ENCODE measurements around the gene MIEF2. TPM values are rescaled to one million over a fixed set of nuclear protein-coding genes. Genes with fewer than 3 reads are reported as not detected.

MIEF2 gene
- total and polyA plus RNA-seq, 5 donors from 2014 or later, result 11.7 to 19.9 (median 13.1) TPM

DNA sequence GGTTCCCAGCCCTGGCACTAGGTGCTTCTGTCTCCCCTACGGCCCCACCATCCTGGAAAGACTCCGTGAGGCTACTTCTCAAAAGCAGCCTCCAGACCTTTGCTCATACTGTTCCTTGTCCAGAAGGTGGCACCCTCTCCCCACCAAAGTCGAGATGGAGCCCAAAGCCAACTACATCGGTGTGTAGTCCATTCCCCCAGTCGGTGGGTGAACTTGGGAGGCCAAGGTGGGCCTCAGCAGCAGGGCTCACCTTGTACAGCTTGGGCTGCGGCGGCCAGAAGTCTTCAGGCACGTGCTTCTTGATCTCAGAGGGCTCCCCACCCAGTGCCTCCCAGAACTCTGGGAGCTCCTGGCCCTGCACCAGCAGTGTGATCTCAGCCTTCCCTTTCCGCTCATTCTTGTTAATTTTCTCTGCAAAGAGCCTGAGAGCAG, 12.1 kb upstream of the MIEF2 start:
- H3K36me3 Mint-ChIP-seq, result peaks cover 12% of the 10 kb centered on the region
- Histone ChIP-seq H3K36me3 (ENCODE audit: control insufficient read depth, insufficient read depth, low read length) (peaks cover 73% of the 10 kb centered on the region), H3K4me1 (ENCODE audit: control insufficient read depth, insufficient read depth, low read length, poor library complexity, severe bottlenecking) (no peaks in the 10 kb centered on the region), H3K4me3 (ENCODE audit: low read depth, low read length) (no peak overlapping the region), H3K9me3 (ENCODE audit: control insufficient read depth in 2 of 2, low read length in 2 of 2) (no peaks in the 10 kb centered on the region), H3K27me3 (ENCODE audit: control insufficient read depth, insufficient read depth, low read length) (no peaks in the 10 kb centered on the region), H3K27ac (ENCODE audit: insufficient read depth, low read length, poor library complexity, severe bottlenecking) (no peak overlapping the region)
- no peak overlapping the region for H3K4me3 Mint-ChIP-seq
- ATAC-seq (ENCODE audit: low read depth in 2 of 2) (peak; percentile 59), DNase-seq (peak; percentile 52 to 74 (median 71))
- peaks cover 0 to 4% (median 2%) of the 10 kb centered on the region in 4 donors for H3K4me1 Mint-ChIP-seq
- H3K27ac Mint-ChIP-seq, result peak overlapping the region in 2 of 3 donors; percentile 30 to 42
- H3K9me3 Mint-ChIP-seq, result no peaks in the 10 kb centered on the region
- H3K27me3 Mint-ChIP-seq, result no peaks in the 10 kb centered on the region

DNA sequence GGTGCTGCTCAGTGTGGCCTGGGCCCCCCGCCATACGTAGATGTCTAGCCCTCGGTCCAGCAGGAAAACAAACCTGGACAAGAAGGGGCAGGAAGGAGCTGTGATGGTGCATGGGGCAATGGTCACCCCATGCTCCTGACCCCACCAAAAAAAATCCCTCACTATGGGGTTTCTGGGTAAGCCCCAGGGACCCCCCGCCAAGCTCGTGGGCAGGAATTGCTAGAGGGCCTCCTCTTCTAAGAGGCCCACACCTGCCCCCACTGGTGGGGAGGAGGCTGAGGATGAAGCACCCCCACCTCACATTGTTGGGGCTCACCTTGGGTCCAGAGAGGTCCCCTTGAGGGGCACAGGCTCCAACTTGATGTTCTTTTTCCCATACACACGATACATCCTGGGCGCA, 11.7 kb upstream of the MIEF2 start:
- no peaks in the 10 kb centered on the region for H3K9me3 Mint-ChIP-seq
- Histone ChIP-seq H3K4me3 (ENCODE audit: low read depth, low read length) (no peak overlapping the region), H3K9me3 (ENCODE audit: control insufficient read depth in 2 of 2, low read length in 2 of 2) (no peaks in the 10 kb centered on the region), H3K27me3 (ENCODE audit: control insufficient read depth, insufficient read depth, low read length) (no peaks in the 10 kb centered on the region), H3K27ac (ENCODE audit: insufficient read depth, low read length, poor library complexity, severe bottlenecking) (no peak overlapping the region), H3K4me1 (ENCODE audit: control insufficient read depth, insufficient read depth, low read length, poor library complexity, severe bottlenecking) (no peaks in the 10 kb centered on the region), H3K36me3 (ENCODE audit: control insufficient read depth, insufficient read depth, low read length) (peaks cover 78% of the 10 kb centered on the region)
- H3K4me1 Mint-ChIP-seq, result peaks cover 0 to 4% (median 2%) of the 10 kb centered on the region in 4 donors
- H3K27me3 Mint-ChIP-seq, result no peaks in the 10 kb centered on the region
- ATAC-seq (ENCODE audit: low read depth in 2 of 2) (no peak), DNase-seq (no peak)
- no peak overlapping the region for H3K4me3 Mint-ChIP-seq
- peak overlapping the region in 1 of 3 donors; percentile 30 for H3K27ac Mint-ChIP-seq
- H3K36me3 Mint-ChIP-seq, result peaks cover 12% of the 10 kb centered on the region

DNA sequence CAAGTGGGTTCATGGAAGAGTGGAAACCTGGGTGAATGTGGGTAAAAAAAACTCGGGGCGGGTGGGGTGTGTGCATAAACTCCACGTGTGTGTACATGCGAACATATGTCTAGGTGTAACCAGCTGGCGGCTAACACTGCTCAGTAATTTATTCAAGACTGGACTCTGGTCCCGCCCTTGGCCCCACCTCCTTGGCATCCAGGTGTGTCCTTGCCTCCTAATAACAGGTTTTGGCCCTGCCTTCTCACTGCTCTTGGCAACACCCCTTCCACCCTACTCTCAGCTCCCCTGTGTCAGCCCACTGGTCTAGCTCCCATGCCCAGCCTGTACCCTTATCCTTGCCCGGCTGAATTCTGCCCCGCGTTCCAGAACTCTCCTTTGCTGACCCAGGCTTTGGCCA, 10.2 kb upstream of the MIEF2 start:
- H3K36me3 ChIP-seq (ENCODE audit: control insufficient read depth, insufficient read depth, low read length), result peaks cover 86% of the 10 kb centered on the region
- H3K4me1 ChIP-seq (ENCODE audit: control insufficient read depth, insufficient read depth, low read length, poor library complexity, severe bottlenecking), result no peaks in the 10 kb centered on the region
- Mint-ChIP-seq H3K36me3 (peaks cover 11% of the 10 kb centered on the region), H3K4me1 (peaks cover 0 to 4% (median 2%) of the 10 kb centered on the region in 4 donors), H3K9me3 (no peaks in the 10 kb centered on the region), H3K27me3 (no peaks in the 10 kb centered on the region), H3K4me3 (peak overlapping the region in 1 of 4 donors; percentile 12), H3K27ac (peak overlapping the region in 1 of 3 donors; percentile 55)
- no peak overlapping the region for H3K27ac ChIP-seq (ENCODE audit: insufficient read depth, low read length, poor library complexity, severe bottlenecking)
- DNase-seq (no peak), ATAC-seq (ENCODE audit: low read depth in 2 of 2) (no peak)
- no peaks in the 10 kb centered on the region for H3K27me3 ChIP-seq (ENCODE audit: control insufficient read depth, insufficient read depth, low read length)
- H3K4me3 ChIP-seq (ENCODE audit: low read depth, low read length), result no peak overlapping the region
- H3K9me3 ChIP-seq (ENCODE audit: control insufficient read depth in 2 of 2, low read length in 2 of 2), result no peaks in the 10 kb centered on the region

DNA sequence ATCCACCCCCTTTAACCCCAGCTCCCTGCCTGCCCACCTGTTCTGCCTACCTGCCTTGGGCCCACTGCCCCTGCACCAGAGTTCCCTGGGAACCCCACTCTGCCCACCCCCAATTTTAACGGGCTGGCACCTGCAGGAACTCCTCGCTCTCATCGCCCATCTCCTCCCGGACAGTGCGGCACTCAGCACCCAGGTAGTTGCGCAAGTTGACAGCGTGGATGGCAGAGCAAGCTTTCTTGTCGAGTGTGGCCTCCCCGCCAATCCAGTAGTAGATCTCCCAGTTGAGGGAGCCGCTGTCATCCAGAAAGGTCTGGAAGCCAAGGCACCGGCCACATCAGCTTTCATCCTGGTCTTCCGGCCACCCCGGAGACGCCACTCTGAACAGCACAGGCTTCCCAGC, 9.8 kb upstream of the MIEF2 start:
- no peaks in the 10 kb centered on the region for H3K27me3 ChIP-seq (ENCODE audit: control insufficient read depth, insufficient read depth, low read length)

DNA sequence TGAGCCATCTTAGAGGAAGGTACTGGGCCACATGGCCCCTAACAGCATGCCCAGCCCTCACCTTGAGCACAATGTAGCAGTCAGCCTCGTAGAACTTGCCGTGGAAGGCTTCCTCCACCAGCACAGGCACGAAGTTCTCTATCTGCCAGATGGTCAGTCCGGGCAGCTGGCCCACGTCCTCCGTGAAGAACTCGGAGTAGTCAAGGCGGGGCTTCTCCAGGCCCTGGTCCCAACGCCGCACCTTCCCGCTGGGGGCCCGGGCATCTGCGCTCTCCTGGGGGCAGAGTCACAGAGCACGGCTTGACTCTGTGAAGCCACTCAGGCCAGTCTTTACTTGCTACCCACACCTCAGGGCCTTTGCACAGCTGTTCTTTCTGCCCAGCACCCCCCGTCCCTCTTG, 9.3 kb upstream of the MIEF2 start:
- Mint-ChIP-seq H3K4me3 (peak overlapping the region in 1 of 4 donors; percentile 12), H3K27me3 (no peaks in the 10 kb centered on the region), H3K27ac (no peak overlapping the region), H3K36me3 (peaks cover 8% of the 10 kb centered on the region), H3K4me1 (peaks cover 0 to 12% (median 5%) of the 10 kb centered on the region in 4 donors), H3K9me3 (no peaks in the 10 kb centered on the region)
- no peak overlapping the region for H3K27ac ChIP-seq (ENCODE audit: insufficient read depth, low read length, poor library complexity, severe bottlenecking)
- H3K36me3 ChIP-seq (ENCODE audit: control insufficient read depth, insufficient read depth, low read length), result peaks cover 85% of the 10 kb centered on the region
- H3K4me1 ChIP-seq (ENCODE audit: control insufficient read depth, insufficient read depth, low read length, poor library complexity, severe bottlenecking), result peaks cover 2% of the 10 kb centered on the region
- no peaks in the 10 kb centered on the region for H3K27me3 ChIP-seq (ENCODE audit: control insufficient read depth, insufficient read depth, low read length)
- ATAC-seq (ENCODE audit: low read depth in 2 of 2), result no peak
- H3K9me3 ChIP-seq (ENCODE audit: control insufficient read depth in 2 of 2, low read length in 2 of 2), result no peaks in the 10 kb centered on the region
- H3K4me3 ChIP-seq (ENCODE audit: low read depth, low read length), result no peak overlapping the region
- DNase-seq, result no peak

More for the DNA sequence above, 9.8 kb upstream of the MIEF2 start:
- Histone ChIP-seq H3K9me3 (ENCODE audit: control insufficient read depth in 2 of 2, low read length in 2 of 2) (no peaks in the 10 kb centered on the region), H3K4me3 (ENCODE audit: low read depth, low read length) (no peak overlapping the region), H3K36me3 (ENCODE audit: control insufficient read depth, insufficient read depth, low read length) (peaks cover 85% of the 10 kb centered on the region), H3K27ac (ENCODE audit: insufficient read depth, low read length, poor library complexity, severe bottlenecking) (no peak overlapping the region), H3K4me1 (ENCODE audit: control insufficient read depth, insufficient read depth, low read length, poor library complexity, severe bottlenecking) (no peaks in the 10 kb centered on the region)
- peaks cover 0 to 8% (median 2%) of the 10 kb centered on the region in 4 donors for H3K4me1 Mint-ChIP-seq
- no peak for ATAC-seq (ENCODE audit: low read depth in 2 of 2)
- H3K27ac Mint-ChIP-seq, result no peak overlapping the region
- H3K9me3 Mint-ChIP-seq, result no peaks in the 10 kb centered on the region
- H3K27me3 Mint-ChIP-seq, result no peaks in the 10 kb centered on the region
- peak overlapping the region in 1 of 4 donors; percentile 12 for H3K4me3 Mint-ChIP-seq
- H3K36me3 Mint-ChIP-seq, result peaks cover 8% of the 10 kb centered on the region
- DNase-seq, result no peak

DNA sequence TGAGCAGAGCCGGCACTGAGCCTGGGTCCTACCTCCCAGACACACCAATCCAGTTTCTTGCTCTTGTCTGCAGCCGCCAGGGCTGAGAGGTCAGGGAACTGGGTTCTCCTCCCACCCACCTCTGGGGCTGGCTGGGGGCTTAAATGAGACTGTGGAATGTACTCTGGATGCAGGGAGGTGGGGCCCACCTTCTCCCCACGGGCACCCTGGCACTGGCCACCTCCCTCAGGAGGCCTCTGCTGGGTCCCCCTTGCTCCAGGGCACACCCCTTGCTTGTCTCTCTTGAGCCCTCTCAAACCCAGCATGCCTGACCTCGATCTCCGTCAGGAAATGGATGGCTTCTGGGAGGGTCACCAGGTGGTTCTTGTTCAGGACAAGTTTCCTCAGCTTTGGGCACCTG, 8.3 kb upstream of the MIEF2 start:
- no peak for DNase-seq
- H3K36me3 Mint-ChIP-seq, result peaks cover 8% of the 10 kb centered on the region
- H3K27ac Mint-ChIP-seq, result no peak overlapping the region
- Histone ChIP-seq H3K4me3 (ENCODE audit: low read depth, low read length) (no peak overlapping the region), H3K36me3 (ENCODE audit: control insufficient read depth, insufficient read depth, low read length) (peaks cover 81% of the 10 kb centered on the region), H3K4me1 (ENCODE audit: control insufficient read depth, insufficient read depth, low read length, poor library complexity, severe bottlenecking) (peaks cover 12% of the 10 kb centered on the region), H3K9me3 (ENCODE audit: control insufficient read depth in 2 of 2, low read length in 2 of 2) (no peaks in the 10 kb centered on the region), H3K27ac (ENCODE audit: insufficient read depth, low read length, poor library complexity, severe bottlenecking) (no peak overlapping the region), H3K27me3 (ENCODE audit: control insufficient read depth, insufficient read depth, low read length) (no peaks in the 10 kb centered on the region)
- peaks cover 0 to 22% (median 11%) of the 10 kb centered on the region in 4 donors for H3K4me1 Mint-ChIP-seq
- H3K27me3 Mint-ChIP-seq, result no peaks in the 10 kb centered on the region
- ATAC-seq (ENCODE audit: low read depth in 2 of 2), result no peak
- H3K4me3 Mint-ChIP-seq, result no peak overlapping the region
- H3K9me3 Mint-ChIP-seq, result no peaks in the 10 kb centered on the region

DNA sequence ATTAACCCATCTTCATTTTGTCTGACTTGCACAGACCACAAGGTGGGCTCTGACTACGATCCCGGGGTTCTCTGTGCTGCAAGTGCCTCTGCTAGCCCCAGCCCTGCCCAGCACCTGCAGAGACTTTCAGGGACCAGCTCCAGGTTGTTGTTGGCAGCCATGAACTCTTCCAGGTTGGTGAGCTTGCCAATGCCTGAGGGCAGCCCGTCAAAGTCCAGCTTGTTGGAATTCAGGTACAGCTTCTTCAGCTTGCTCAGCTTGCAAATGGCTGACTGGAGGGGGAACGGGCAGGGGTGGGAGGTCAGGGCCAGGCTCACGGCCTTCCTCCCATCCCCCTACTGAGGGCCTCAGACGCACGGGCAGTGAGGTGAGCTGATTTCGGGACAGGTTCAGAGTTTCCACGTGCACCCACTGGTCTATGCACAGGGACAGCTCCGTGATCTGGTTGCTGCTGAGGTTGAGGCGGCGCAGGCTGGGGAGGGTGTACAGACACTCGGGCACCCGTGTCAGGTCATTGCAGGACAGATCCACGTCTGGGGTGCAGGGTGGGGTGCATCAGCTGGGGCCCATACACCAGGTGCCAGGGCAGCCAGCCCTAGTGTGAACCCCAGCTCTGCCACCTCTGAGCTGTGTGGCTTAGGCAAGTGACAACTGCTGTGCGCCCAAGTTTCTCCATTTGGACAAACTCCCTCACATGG, 7.1 kb upstream of the MIEF2 start:
- H3K36me3 Mint-ChIP-seq, result peaks cover 3% of the 10 kb centered on the region
- no peak for ATAC-seq (ENCODE audit: low read depth in 2 of 2)
- H3K9me3 ChIP-seq (ENCODE audit: control insufficient read depth in 2 of 2, low read length in 2 of 2), result no peaks in the 10 kb centered on the region

More for the DNA sequence above, 7.1 kb upstream of the MIEF2 start:
- Histone ChIP-seq H3K4me3 (ENCODE audit: low read depth, low read length) (no peak overlapping the region), H3K36me3 (ENCODE audit: control insufficient read depth, insufficient read depth, low read length) (peaks cover 70% of the 10 kb centered on the region), H3K27me3 (ENCODE audit: control insufficient read depth, insufficient read depth, low read length) (no peaks in the 10 kb centered on the region), H3K27ac (ENCODE audit: insufficient read depth, low read length, poor library complexity, severe bottlenecking) (no peak overlapping the region), H3K4me1 (ENCODE audit: control insufficient read depth, insufficient read depth, low read length, poor library complexity, severe bottlenecking) (peaks cover 21% of the 10 kb centered on the region)
- Mint-ChIP-seq H3K9me3 (no peaks in the 10 kb centered on the region), H3K27ac (no peak overlapping the region), H3K4me3 (peak overlapping the region in 1 of 4 donors; percentile 60), H3K4me1 (peaks cover 0 to 26% (median 14%) of the 10 kb centered on the region in 4 donors), H3K27me3 (no peaks in the 10 kb centered on the region)
- DNase-seq, result no peak

All from CD4-positive, CD25-positive, alpha-beta regulatory T cell (primary cell).